Measurements from ENCODE around the gene SYS1.

SYS1 gene

GRCh38 chr20:45391559-45391958 is 28.6 kb downstream of the SYS1 start:
- no peak for DNase-seq (ENCODE audit: low read depth)

GRCh38 chr20:45392733-45393132 is 29.8 kb downstream of the SYS1 start:
- no peak for DNase-seq (ENCODE audit: low read depth)

GRCh38 chr20:45394221-45395113 is 31.5 kb downstream of the SYS1 start:
- no peak for DNase-seq (ENCODE audit: low read depth)

- no peak for DNase-seq (ENCODE audit: low read depth)
Measured at GRCh38 chr20:45395114-45395415, 32.1 kb downstream of the SYS1 start.

- DNase-seq (ENCODE audit: low read depth) = no peak
Measured at GRCh38 chr20:45399018-45399417, 36.1 kb downstream of the SYS1 start.

- no peak for DNase-seq (ENCODE audit: low read depth)
Measured at GRCh38 chr20:45400346-45401031, 37.5 kb downstream of the SYS1 start.

GRCh38 chr20:45402946-45403345 is 40.0 kb downstream of the SYS1 start:
- no peak for DNase-seq (ENCODE audit: low read depth)

GRCh38 chr20:45404438-45404837 is 41.5 kb downstream of the SYS1 start:
- DNase-seq (ENCODE audit: low read depth) = no peak

- no peak for DNase-seq (ENCODE audit: low read depth)
Measured at GRCh38 chr20:45405571-45406259, 42.8 kb downstream of the SYS1 start.

GRCh38 chr20:45406260-45407066 is 43.5 kb downstream of the SYS1 start:
- no peak for DNase-seq (ENCODE audit: low read depth)

- no peak for DNase-seq (ENCODE audit: low read depth)
Measured at GRCh38 chr20:45407067-45407745, 44.2 kb downstream of the SYS1 start.

- no peak for DNase-seq (ENCODE audit: low read depth)
Measured at GRCh38 chr20:45407783-45408645, 45.1 kb downstream of the SYS1 start, which contains the start of gene DBNDD2. DBNDD2 (plus strand) TSS chr20:45408289; CDS start chr20:45408468, 179 bp downstream.

GRCh38 chr20:45408646-45409213 is 45.8 kb downstream of the SYS1 start:
- DNase-seq (ENCODE audit: low read depth) = no peak

- no peak for DNase-seq (ENCODE audit: low read depth)
Measured at GRCh38 chr20:45409521-45410272, 46.7 kb downstream of the SYS1 start.

- no peak for DNase-seq (ENCODE audit: low read depth)
Measured at GRCh38 chr20:45410887-45411286, 47.9 kb downstream of the SYS1 start.

GRCh38 chr20:45412653-45413052 is 49.7 kb downstream of the SYS1 start:
- DNase-seq (ENCODE audit: low read depth) = no peak

GRCh38 chr20:45413479-45413878 is 50.5 kb downstream of the SYS1 start:
- DNase-seq (ENCODE audit: low read depth) = no peak

- peak; percentile 67 for DNase-seq (ENCODE audit: low read depth)
Measured at GRCh38 chr20:45415822-45416637, 53.1 kb downstream of the SYS1 start, which contains the start of gene PIGT. PIGT (plus strand) TSS chr20:45416141; CDS start chr20:45416157, 16 bp downstream.
